BE2C (cell line): ENCODE data around the gene NCOA1.

Source experiments
- DNase-seq: peaks from one replicate; pipeline ENCODE4 v3.0.0-alpha.2; 2020
- H3K27me3 ChIP-seq: fragments of 250-450 bp; sonication (Bioruptor Pico); 2 replicates; pipeline ENCODE4 v1.5.1; 2020; ENCODE audit warnings: mild to moderate bottlenecking
- H3K36me3 ChIP-seq: fragments of 250-450 bp; sonication (Bioruptor Pico); 2 replicates; pipeline ENCODE4 v1.5.1; 2020; ENCODE audit warnings: mild to moderate bottlenecking
- H3K4me1 ChIP-seq: fragments of 250-450 bp; sonication (Bioruptor Pico); 2 replicates; pipeline ENCODE4 v1.5.1; 2020
- H3K4me3 ChIP-seq: 2 replicates; pipeline ENCODE4 v1.5.1; 2011; ENCODE audit warnings: low read depth, low read length
- H3K9me3 ChIP-seq: fragments of 250-450 bp; sonication (Bioruptor Pico); 2 replicates; pipeline ENCODE4 v1.5.1; 2020
- TF ChIP-seq, protein P1 (sequence below): IDR thresholded peaks from 2 replicates; pipeline ENCODE4 v1.5.1; 2012; ENCODE audit warnings: mild to moderate bottlenecking, low read depth, low read length

NCOA1 gene

DNA sequence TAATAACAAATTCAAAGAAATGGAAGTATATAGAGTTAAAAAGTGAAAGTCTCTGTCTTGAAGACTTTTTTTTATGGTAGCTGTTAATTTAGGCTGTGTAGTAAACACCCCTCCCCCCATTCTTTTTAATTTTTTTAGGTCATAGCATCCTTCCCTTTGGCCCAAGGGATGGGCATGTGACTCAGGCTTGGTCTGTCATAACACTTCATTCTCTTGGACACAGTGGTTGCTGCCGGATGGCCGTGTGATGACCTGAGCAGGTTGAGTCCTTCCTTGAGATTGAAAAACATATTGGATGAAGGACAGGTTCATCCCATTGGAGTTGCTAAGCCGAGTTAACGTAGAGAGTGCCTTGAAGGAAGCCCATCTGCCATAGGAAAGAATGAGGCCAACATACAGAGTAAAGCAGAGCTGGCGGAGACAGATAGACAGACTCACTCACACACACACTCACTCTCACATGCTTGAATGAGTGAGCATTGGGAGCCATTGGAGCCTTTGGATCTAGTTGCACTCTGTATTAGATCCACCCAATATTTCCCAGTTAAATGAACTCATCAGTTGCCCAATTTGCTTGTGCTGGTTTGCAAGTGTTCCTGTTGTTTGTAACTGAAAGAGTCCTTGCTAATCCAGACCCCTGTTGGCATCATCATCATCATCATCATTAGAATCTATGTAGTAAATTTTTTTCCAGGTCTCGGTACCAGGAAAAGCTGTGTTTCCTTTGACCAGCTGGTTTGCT is 14.7 kb downstream of the NCOA1 start:
- Histone ChIP-seq H3K36me3 (no peaks in the 10 kb centered on the region), H3K4me3 (no peak overlapping the region), H3K4me1 (no peaks in the 10 kb centered on the region), H3K9me3 (no peaks in the 10 kb centered on the region), H3K27me3 (no peaks in the 10 kb centered on the region)
- no peak for DNase-seq
- TF ChIP-seq, protein P1, sequence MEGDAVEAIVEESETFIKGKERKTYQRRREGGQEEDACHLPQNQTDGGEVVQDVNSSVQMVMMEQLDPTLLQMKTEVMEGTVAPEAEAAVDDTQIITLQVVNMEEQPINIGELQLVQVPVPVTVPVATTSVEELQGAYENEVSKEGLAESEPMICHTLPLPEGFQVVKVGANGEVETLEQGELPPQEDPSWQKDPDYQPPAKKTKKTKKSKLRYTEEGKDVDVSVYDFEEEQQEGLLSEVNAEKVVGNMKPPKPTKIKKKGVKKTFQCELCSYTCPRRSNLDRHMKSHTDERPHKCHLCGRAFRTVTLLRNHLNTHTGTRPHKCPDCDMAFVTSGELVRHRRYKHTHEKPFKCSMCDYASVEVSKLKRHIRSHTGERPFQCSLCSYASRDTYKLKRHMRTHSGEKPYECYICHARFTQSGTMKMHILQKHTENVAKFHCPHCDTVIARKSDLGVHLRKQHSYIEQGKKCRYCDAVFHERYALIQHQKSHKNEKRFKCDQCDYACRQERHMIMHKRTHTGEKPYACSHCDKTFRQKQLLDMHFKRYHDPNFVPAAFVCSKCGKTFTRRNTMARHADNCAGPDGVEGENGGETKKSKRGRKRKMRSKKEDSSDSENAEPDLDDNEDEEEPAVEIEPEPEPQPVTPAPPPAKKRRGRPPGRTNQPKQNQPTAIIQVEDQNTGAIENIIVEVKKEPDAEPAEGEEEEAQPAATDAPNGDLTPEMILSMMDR = no peak

DNA sequence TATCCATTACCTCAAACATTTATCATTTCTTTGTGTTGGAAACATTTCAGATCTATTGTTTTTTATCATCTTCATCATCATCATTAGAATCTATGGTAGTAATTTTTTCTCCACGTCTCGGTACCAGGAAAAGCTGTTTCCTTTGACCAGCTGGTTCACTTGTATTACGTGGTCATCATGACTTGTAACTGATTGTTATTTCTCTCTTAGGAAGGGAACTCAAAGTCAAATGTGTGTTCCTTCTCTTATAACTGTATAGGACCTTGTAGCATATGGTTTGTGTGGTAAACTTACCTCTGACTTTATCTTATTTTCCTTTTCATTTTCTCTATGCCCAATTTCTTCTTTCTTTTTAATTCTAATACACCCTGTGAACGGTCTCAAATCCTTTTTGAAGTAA is 16.5 kb downstream of the NCOA1 start:
- TF ChIP-seq, protein P1 = no peak
- H3K9me3 ChIP-seq = no peaks in the 10 kb centered on the region
- H3K4me1 ChIP-seq = peaks cover 3% of the 10 kb centered on the region
- H3K36me3 ChIP-seq = no peaks in the 10 kb centered on the region
- H3K27me3 ChIP-seq = no peaks in the 10 kb centered on the region
- H3K4me3 ChIP-seq = no peak overlapping the region
- no peak for DNase-seq

DNA sequence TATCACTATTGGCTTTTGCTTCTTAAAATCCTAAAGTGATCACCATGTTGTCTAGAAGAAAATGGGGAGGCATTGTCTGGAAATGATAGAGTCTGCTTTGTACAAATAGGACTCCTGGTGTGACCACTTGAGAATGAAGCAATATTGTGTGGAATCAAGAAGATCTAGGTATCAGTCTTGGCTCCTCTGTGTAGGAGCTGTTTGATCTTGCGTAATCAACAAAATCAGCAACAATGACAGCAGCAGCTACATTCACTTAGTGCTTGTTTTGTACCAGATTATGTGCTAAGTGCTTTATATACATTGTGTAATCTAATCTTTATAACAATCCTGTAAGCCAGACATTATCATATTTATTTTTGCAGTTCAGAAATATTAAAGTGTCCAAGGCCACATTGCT is 17.8 kb downstream of the NCOA1 start:
- Histone ChIP-seq H3K4me1 (peaks cover 8% of the 10 kb centered on the region), H3K9me3 (no peaks in the 10 kb centered on the region), H3K27me3 (no peaks in the 10 kb centered on the region), H3K4me3 (no peak overlapping the region), H3K36me3 (no peaks in the 10 kb centered on the region)
- TF ChIP-seq, protein P1 = no peak
- no peak for DNase-seq

DNA sequence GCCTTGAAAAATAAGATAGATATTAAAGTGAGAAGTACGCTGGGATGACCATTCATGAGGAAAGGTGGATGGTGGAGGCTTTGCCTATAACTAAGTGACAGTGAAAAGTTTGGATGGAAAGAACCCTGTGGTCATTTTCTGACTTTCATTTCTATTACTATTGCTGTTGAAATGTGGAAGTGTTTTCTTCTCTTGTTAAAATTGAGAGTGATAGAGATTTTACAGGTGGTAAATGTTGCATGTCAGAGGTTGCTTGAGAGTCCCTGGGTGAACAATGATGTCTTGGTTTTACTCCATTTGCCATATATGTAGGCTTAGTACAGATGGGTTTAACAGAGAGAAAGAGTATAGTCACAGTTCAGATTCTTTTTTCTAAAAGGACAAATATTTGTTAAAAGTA is 18.4 kb downstream of the NCOA1 start:
- TF ChIP-seq, protein P1 = no peak
- Histone ChIP-seq H3K9me3 (no peaks in the 10 kb centered on the region), H3K4me3 (no peak overlapping the region), H3K36me3 (no peaks in the 10 kb centered on the region), H3K27me3 (no peaks in the 10 kb centered on the region), H3K4me1 (peaks cover 8% of the 10 kb centered on the region)
- no peak for DNase-seq

DNA sequence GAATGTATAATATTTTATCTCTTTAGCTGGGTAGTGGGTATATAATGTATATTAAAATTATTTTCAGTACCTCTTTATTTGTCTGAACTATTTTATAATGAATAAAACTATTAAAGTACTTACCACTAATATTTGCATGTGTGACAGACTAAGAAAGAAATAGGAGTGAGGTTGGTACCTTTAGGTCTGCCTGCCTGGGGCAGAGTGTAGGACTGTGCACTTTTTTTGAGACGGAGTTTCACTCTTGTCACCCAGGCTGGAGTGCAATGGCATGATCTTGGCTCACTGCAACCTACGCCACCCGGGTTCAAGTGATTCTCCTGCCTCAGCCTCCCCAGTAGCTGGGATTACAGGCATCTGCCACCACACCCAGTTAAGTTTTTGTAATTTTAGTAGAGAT is 18.8 kb downstream of the NCOA1 start:
- Histone ChIP-seq H3K9me3 (no peaks in the 10 kb centered on the region), H3K36me3 (no peaks in the 10 kb centered on the region), H3K27me3 (no peaks in the 10 kb centered on the region), H3K4me1 (peaks cover 8% of the 10 kb centered on the region), H3K4me3 (no peak overlapping the region)
- TF ChIP-seq, protein P1 = no peak
- DNase-seq = no peak

DNA sequence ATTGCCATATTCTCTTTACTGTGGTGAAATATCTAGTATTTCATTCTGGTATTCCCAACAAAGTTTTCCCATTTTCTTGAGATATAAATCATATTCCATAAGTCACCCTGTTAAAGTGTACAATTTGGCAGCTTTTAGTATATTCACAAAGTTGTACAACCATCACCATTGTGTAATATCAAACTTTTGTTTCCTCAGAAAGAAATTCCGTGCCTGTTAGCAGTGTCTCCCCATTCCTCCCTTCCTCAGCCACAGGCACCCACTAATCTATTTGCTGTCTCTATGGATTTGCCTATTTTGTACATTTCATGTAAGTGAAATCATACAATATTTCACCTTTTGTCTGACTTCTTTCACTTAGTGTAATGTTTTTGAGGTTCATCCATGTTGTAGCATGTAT is 19.7 kb downstream of the NCOA1 start:
- Histone ChIP-seq H3K36me3 (no peaks in the 10 kb centered on the region), H3K4me1 (peaks cover 8% of the 10 kb centered on the region), H3K4me3 (no peak overlapping the region), H3K9me3 (no peaks in the 10 kb centered on the region), H3K27me3 (no peaks in the 10 kb centered on the region)
- no peak for DNase-seq
- TF ChIP-seq, protein P1 = no peak
